K562 (cell line): Measurements from ENCODE around the gene TMEM222.

Source experiments
- BRD4 ChIP-seq: fragments of 200-600 bp; sonication (generic); IDR thresholded peaks from 2 replicates; pipeline ENCODE4 v1.6.1; 2017; ENCODE audit warnings: inconsistent platforms
- CHD4 ChIP-seq: fragments of 200-600 bp; sonication (generic); IDR thresholded peaks from 3 replicates; pipeline ENCODE4 v1.6.1; 2012; ENCODE audit warnings: low read depth, mild to moderate bottlenecking, mixed read lengths, low read length, inconsistent platforms; ENCODE audit not compliant: insufficient read depth, insufficient replicate concordance, poor library complexity, severe bottlenecking
- CTCF ChIP-seq, 3 experiments: IDR thresholded peaks in 2 of 3; conservative IDR thresholded peaks in 1 of 3; 2 replicates each; pipeline ENCODE4 v1.5.1; 2011 to 2012; ENCODE audit warnings: low read length in 3 of 3, mild to moderate bottlenecking in 3 of 3, control low read depth in 2 of 3, improper control_type of control experiment in 1 of 3, inconsistent platforms in 1 of 3, low read depth in 1 of 3, mixed read lengths in 1 of 3, moderate library complexity in 1 of 3; ENCODE audit not compliant: insufficient read depth in 2 of 3
- EZH2 ChIP-seq: IDR thresholded peaks from 2 replicates; pipeline ENCODE4 v1.6.1; 2012; ENCODE audit warnings: low read depth, mild to moderate bottlenecking, inconsistent platforms, low read length, borderline replicate concordance
- HNRNPH1 ChIP-seq: fragments of 200-400 bp; formaldehyde crosslinking; optimal IDR thresholded peaks from 2 replicates; pipeline ENCODE3; 2017; ENCODE audit warnings: low read depth, mild to moderate bottlenecking, low read length, moderate library complexity
- LARP7 ChIP-seq: fragments of 450-650 bp; IDR thresholded peaks from 2 replicates; pipeline ENCODE4 v1.6.1; 2016
- MAFF ChIP-seq: IDR thresholded peaks from 2 replicates; pipeline ENCODE4 v1.6.1; 2012; ENCODE audit warnings: low read length, improper control_type of control experiment
- NFYB ChIP-seq: IDR thresholded peaks from 2 replicates; pipeline ENCODE4 v1.6.1; 2011; ENCODE audit warnings: mild to moderate bottlenecking, moderate library complexity; ENCODE audit not compliant: insufficient read length; ENCODE audit errors: extremely low read depth
- TCF7L2 ChIP-seq: fragments of 150-350 bp; IDR thresholded peaks from 2 replicates; pipeline ENCODE4 v1.6.1; 2016; ENCODE audit warnings: low read depth, mild to moderate bottlenecking, low read length, moderate library complexity
- ZFX ChIP-seq: sonication (generic); formaldehyde crosslinking; IDR thresholded peaks from 2 replicates; pipeline ENCODE4 v1.8.0; 2022; ENCODE audit warnings: mild to moderate bottlenecking, missing genetic modification reagents, moderate library complexity
- ZNF124 ChIP-seq: sonication (generic); formaldehyde crosslinking; IDR thresholded peaks from 2 replicates; pipeline ENCODE4 v1.8.1; 2022; ENCODE audit warnings: missing genetic modification reagents

- TF ChIP-seq CTCF (IDR thresholded peaks at IDR 0.05 in 2 of 3, conservative IDR thresholded peaks at IDR 0.05 in 1 of 3; ENCODE audit: insufficient read depth in 2 of 3, low read depth in 1 of 3, low read length in 3 of 3) (no peak), NFYB (no peak), TCF7L2 (no peak), ZNF124 (CRISPR knock-in tag) (no peak), LARP7 (no peak), HNRNPH1 (no peak), MAFF (no peak), ZFX (no peak), BRD4 (no peak), CHD4 (no peak), EZH2 (no peak)
These were observed 36.7 kb upstream of the TMEM222 start for GRCh38 chr1:27285274-27285660.
